CD1c-positive myeloid dendritic cell (primary cell): ENCODE results near the gene HSPBP1.

Source experiments
- DNase-seq: peaks from one replicate; pipeline ENCODE4 v3.0.0-alpha.2; 2016; ENCODE audit errors: extremely low spot score

HSPBP1 gene

DNA sequence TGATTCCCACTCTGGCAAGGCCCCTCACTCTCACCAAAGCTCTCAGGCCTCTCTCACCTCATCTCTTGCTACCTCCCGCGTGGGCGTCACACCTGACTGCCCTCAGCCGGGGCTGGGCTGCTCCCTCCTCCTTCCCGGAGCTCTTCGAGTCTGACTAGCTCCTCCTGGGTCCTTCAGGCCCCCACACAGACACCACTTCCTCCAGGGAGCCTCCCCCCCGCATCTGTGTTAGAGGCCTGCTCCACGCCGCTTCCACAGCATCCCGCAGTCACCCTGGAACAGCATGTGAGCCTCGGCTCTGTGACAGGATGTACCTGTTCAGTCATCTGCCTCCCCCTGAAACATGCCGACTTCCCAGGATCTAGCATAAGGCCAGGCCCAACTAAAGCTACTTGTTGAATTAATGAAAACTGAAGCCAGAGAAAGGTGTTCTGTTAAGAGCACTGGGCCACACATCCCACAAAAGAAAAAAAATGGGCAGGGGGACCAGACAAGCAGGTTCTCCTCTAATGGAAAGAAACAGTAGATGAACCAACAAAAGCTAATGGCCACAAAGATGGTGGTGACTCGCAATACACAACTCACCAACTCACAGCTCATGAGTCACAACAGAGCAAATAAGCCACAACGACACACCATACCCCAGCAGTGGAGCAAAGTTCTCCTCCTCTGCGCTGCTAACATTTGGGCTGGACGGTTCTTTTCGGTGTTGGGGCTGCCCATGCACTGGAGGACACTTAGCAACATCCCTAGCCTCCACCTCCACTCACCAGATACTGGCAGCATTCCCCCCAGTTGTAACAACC lies 24.1 kb downstream of the HSPBP1 start:
- peak; percentile 41 for DNase-seq

DNA sequence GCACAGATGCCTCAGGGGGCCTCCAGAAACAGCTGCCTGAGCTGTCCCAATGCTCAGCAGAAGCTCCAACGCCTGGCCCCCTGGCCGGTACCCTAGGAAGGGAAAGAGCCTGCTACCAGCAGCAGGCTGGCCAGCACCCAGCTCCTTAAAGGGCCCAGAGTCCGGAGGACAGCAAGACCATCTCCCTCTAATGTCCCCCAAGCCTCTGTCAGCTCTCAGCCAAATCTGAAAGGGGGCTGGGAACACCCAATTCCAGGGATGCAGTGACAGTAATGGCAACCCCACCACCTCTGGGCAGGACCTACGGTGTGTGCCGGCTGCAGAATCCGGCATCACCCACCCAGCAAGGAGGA lies 25.3 kb downstream of the HSPBP1 start:
- peak; percentile 1 for DNase-seq

DNA sequence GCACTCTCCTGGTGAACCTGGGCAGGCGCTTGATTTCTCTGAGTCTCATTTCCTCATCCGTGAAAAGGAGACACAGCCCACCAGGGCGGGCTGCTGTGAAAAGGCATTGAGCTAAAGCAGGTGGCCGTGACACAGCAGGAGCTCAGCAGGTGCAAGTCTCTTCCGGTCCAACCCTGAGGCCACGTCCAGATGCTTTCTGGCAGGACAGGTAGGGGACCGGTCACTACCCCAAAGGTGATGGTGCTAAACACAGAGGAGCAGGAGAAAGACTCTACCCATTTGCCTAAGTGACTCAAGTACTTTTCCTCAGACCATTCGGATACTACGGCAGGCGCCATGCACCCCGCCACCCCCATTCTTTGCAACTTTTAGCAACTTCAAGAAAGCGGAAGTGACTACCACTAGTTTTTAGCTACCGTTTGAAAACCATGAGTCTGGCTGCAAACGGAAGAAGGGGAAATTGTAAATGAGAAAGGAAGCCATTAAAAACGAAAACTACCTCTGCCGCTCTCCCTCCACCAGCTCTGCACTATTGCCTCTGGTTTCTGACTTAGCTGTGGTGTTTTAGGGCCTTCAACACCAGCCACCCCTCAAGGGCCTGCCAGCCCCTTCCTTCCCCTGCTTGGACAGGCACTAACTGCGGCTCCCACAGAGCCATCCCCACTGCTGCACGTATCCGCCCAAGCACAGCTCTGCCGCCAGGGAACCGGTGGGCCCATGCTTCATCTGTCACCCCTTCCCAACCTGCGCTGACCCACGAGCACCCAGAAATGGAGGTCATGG lies 25.9 kb downstream of the HSPBP1 start:
- DNase-seq: peak; percentile 89

DNA sequence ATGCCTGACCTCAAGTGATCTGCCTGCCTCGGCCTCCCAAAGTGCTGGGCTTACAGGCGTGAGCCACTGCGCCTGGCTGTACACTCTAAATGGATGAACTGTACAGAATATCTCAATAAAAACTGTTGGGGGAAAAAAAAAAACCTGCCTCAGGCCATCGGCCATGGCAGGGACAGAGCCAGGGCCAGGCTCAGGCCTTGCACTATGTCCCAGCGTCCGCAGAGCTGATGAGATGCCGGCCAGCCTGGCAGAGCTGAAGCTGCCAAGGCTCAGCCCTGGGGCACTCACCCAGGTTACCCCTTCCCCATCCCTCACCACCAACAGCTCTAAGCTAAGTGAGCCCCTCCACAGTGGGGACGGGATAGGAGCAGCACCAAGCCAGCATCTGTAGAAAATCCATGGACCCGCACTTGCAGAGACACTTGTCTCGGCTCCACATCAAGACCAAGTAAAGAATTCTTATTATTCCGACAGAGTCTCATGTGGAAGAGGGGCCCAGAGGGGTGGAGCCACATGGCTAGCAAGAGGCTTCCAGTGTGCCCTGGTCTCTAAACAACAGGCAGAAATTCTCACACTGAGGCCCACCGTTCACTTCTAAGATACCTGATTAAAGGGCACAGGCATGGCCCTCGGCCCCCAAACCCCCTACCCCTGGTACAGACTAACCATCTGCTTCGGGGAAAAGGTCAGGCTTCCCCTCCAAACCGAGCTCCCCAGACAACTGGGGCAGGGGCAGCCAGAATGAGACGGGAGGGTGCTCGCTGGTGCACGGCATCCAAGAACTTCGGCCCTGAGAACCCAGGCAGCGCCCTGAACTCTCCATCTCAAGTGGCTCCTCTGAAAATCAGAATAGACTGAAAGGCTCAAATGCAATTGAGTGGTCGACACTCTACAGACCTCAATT lies 26.9 kb downstream of the HSPBP1 start:
- no peak for DNase-seq

DNA sequence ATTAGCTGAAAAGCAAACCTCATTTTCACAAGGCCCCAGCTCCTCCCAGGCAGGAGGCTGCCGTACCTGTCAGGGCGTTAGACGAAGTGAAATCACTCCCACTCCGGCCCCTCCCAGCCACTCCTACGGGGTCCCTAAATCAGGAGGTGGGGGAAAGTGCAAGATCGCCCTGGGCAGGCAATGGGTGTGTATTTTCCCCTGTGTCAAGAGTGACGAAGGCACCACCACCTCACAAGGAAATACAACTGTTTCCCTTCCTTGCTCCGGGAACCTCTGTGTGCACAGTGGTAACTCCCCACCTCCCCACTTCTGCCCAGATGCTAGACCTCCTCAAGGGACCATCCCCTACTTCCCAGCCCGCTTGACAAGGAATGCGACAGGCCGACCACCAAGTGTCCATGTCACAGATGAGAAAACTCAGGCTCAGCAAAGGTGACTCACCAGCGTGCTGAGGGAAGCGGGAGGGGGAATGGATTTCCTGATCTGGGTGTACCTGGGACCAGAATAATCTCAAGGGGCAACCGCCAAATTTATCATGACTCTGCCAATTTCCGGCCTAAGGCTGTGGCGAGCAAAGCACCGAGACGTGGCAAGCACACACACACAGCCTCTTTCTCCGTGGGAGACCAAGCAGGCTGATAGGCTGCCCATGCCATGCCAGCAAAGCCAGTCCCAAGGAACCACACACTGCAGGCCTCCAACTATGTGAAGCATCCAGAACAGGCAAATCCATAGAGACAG lies 28.4 kb downstream of the HSPBP1 start:
- DNase-seq: peak; percentile 8

DNA sequence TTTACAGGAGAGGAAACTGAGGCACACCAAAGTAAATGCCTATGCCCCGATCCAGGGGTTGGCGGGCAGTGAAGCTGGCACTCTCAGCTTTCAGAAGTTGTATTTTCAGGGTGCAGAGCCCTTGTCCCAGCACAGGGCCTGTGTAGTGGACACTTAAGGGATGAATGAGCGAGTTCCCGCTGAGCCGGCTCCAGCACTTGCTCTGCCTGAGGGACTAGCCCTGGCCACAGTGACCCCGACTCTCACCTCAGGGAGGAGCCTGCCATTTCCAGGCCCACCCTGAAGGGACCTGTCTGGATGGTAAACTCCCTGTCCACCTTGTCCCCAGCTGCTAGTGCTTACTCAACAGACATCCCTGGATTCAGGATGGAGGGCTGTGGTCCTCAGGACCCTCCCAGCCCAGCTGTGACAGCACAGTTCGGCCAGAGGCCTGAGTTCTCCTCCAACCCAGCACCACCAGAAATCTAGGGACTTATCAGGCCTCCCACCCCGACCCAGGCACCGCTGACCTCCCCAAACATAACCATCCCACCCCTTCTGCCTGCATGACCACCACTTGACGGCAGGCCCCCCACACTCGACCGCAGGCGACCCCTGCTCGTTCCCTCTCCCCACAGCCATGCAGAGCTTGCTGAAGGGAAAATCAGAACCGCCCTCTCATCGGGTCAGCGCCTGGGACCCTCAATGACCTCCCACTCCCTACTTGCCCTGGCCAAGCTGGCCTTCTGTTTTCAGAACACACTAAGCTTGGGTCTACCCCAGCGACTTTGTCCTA lies 29.5 kb downstream of the HSPBP1 start:
- no peak for DNase-seq

DNA sequence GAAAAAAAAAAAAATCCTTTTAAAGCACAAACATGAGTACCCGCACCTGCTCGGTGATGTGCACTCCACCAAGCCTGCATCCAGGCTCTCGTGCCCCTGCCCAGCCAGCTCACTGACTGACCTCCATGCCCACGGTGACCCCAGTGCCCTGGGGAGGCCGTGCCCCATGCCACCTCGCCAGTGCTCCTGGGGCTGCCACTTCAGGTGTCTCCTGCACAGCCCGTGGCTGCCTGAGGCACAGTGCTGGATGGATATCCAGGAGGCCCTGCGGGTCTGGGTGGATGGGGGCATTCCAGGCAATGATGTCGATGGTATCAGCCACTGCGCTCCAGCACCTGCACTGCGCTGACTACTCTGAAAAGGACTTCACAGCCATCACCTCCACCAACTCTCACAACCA lies 30.1 kb downstream of the HSPBP1 start:
- DNase-seq: no peak

DNA sequence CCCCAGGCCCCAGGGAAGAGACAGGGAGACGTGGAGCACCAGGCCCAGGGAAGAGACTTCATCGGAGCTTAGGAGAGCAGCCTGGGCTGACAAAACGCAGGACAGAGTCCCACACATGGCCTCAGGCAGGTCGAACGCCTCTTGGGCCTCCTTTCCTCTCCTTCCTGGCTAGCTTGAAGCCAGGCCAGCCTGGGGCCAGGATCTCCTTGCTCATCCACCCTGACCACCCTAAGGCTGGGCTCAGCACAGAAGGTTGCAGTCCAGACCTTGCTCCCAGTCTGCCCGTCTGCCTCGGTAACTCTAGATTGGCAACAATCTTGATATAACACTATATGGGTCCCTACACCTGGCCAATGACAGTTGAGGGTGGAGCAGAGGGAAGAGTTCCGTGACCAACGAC lies 31.2 kb downstream of the HSPBP1 start:
- DNase-seq: no peak

DNA sequence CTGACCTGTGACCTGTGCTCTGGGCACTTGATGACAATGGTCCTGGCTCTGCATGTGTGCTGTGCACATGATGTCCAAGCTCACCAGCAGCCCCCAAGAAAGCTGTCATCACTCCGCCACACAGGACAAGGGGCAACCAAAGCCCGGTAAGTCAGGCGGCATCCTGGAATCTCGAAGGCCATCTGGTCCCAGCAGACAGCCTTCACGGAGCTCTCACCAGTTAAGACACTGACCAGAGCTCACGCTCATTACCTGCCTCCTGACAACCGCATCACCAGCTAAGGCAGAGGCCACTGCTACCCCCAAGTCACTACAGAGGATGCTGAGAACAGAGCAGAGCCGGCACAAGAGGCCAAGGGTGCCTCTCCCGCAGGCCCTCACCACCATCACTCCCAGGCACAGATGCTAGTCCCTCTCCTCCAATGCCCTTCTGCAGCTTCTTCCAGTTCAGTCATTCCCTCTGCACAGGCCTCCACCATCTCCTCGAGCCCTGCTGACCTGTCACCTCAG lies 31.7 kb downstream of the HSPBP1 start:
- no peak for DNase-seq

DNA sequence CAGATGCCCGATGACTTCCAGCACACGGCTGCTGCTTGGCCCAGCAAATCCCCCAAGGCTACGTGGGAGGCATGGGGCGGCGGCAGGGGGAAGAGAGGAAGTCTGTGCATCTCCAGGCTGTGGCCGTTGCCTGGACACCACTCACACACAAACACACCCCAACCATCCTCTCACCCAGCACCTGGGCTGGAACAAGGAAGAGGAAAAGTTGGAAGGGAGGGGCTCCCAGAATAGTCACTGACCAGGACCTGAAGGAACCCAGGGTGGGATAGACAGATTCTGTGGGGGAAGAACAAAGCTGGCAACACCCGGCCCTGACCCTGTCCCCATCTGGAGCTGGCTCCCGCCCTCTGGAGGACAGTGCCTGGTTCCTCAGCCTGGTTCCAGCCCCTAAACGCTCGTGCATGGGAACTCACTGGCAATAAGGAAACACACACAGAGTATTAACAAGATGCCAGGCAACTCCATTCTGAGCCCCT lies 32.2 kb downstream of the HSPBP1 start:
- DNase-seq: peak; percentile 87

DNA sequence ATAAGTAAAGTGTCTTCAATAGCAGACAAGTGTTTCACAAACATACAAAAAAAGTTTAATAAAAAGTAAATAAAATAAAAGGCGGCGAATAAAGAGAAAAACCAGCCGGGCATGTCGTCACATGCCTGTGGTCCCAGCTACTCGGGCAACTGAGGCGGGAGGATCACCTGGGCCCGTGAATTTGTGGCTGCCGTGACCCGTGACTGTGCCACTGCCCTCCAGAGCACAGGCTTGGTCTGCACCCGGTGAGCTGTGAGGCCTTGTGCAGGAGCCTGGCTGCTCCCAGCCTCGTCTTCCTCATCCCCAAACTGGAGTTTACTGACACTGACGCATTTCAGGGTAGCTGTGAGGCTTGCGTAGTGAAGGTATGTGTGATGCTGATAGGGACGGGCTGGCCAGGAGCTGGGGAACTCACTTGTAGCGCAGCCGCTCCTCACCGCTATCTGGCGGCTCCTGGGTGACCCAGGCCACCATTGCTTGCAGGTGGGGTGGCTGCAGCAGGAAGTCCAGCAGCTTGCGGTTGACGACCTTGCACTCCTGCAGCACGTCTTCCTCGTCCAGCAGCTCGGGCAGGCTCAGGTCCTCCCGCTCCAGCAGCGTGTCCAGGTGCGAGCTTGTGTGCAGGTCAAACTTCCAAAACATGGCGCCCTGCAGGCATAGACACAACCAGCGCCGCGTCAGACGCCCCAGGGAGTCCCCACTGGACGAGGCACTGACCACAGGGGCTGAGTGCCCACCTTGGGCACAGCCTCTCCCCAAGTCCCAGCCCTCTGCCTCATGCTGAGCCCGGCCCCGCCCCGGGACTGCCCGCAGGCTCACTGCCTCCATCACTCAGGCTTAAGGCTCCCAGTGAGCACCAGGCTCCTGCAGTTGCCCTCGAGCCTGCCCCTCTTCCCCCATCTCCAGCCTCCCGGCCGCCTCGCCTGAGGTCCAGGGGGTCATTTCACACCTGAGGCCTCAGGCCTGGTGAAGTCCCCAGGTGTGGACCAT lies 33.2 kb downstream of the HSPBP1 start:
- DNase-seq: no peak

DNA sequence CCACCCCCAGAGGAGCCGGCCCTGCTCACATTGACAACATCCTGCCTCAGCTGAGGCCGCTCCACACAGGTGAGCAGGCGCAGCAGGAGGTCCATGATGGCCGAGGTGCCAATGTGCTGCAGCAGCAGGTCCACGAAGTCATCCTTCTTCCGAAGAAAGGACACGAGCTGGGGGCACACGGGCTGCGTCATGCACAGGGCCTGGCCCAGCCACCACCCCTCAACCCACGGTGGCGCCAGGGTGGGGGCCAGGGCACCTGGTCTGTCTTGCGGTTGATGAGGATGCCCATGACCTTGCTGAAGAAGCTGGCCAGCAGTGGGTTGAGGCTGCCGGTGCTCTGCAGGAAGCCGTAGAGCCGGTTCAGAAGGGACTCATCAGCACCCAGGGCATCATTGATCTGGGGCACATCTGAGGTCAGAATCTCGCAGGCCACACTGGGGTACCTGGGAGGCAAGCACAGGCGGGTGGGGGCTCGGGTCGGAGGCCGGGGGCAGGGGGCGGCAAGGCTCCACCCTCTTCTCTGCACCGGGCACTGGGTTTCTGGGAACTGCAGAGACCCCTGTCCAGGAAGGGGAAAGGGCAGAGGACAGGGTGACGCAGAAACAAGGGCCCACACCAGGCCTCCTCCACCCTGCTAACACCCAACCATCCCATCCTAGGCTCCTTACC lies 34.5 kb downstream of the HSPBP1 start:
- no peak for DNase-seq

DNA sequence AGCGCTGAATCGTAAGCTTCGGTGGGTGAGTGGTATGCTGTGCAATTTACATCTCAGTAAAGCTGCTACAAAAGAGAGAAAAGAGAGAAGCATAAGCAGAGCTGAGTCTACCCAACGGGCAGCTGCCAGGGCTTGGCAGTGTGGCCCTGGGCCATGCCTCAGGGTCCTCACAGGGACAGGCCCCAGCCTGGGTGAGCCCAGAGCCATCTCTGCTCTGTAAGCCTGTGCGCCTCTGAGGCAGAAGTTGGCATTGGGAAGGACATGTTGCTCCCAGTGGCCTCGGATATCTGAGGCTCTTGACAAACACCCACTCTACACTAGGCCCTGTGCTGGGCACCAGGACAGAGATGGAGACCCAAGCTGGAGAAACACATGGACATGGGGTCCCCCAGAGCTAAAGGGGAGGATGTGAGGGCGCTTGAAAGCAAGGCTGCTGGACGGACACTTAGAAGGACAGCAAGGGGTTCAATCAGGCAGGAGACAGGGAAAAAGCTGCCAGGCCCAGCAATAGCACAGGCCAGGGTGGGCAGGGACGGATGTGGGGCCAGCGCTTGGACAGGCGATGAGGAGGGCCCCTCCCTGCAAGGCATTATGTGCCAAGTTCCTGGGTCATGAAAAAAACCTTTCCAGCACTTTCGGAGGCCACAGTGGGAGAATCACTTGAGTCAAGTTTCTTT lies 35.8 kb downstream of the HSPBP1 start:
- DNase-seq: no peak

DNA sequence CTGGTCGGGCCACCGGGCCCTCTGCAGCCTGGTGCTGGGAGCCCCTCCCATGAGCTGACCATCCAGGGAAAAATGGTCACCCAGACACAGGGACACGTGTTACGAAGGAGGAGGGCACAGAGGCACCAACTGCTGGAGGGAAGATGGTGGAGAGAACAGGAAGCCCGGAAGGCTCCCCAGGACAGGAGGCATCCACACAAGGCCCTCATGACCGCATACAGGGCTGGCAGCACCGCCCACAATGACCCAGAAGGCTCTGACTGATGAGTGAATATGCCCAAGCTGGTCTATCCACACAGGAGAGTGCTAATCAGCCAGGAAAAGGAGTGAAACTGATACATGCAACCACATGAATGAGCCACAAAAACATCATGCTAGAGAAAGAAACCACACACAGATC lies 37.4 kb downstream of the HSPBP1 start:
- DNase-seq: no peak

DNA sequence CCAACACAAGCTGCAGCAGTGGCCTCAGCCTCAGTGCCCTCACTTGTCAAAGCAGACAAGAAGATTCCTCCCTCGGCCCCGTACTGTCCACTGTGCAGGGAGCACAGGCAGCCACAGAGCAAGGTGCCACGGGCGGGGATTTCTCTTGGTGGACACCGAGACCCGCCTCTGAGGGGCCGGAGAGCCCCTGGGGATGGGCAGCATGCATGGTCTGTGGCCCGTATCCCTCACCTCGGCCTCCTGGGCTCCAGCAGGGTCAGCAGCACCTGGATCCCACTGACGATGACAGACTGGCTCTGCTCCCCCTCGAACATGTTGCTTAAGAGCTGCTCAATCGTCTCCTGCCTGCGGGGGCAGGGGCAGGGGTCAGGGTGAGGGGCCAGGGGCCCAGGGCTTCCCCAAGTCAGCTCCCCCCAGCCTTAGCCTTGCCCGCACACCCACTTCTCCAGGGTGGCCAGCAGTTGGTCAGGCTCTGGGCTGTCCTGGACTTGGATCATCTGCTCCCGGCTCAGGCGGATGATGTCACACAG lies 37.9 kb downstream of the HSPBP1 start:
- DNase-seq: no peak

DNA sequence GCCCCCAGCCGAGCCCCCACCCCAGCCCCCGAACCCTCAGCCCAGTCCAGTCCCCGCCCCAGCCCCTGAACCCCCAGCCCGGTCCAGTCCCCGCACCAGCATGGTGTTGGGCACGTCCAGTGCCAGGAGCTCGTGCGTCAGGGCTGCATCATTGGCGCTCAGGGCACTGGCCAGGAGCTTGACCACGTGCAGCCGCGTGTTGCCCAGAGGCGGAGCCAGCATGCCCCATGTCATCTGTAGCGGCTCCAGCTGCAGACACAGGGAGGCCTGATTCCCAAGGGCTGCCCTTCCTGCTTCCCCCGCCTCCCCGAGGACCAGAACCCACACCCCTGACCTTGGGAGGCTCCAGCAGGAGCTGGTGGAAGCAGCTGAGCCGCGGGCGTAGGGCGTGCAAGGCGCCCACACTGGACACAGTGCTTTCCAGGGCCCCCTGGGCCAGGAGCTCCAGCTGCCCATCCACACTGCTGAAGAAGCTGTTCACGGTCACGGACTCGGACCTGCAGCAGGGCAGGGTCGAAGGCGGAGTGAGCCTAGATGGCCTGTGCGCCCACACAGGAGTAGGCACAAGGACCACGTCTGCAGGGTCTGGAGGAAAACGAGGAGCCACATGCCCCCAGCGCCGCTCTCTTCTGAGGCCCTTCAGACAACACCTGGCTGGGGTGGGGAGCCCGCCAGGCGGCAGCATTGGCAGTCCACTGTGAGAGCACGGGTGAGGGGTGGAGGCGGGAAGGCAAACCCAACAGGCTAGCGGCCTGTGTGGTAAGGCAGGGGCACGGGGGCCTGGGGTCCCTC lies 38.6 kb downstream of the HSPBP1 start:
- no peak for DNase-seq

DNA sequence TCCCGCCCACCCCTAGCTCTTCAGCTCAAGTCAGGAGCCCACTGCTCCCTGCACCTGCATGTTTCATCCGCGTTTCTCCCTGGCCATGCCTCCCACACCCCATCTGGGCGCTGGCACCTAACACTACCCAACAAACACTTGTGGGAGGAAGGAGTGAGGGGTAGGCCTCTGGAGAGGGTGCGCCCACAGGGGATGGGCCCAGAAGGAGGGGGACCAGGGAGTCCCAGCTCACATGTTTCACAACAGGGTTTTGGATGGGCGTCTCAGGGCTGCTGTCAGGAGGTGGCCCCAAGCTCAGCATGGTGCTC lies 39.2 kb downstream of the HSPBP1 start:
- no peak for DNase-seq
